Stimulated activated CD8-positive, alpha-beta memory T cell treated with anti-CD3 and anti-CD28 coated beads, Interleukin-12 subunit alpha, Interleukin-12 subunit beta, amount 100 ng/mL, for 4 hours (primary cell): ENCODE measurements around the gene GALNTL6.
"Not testable (repeated sequence)": the region's sequence is repeated elsewhere in the genome, so short reads cannot be mapped to it uniquely, and the experiment has no call there.

Experiments
- DNase-seq: peaks from one replicate; pipeline ENCODE4 v3.0.0-alpha.2; 2020; ENCODE audit warnings: low read depth

Gene GALNTL6

DNA sequence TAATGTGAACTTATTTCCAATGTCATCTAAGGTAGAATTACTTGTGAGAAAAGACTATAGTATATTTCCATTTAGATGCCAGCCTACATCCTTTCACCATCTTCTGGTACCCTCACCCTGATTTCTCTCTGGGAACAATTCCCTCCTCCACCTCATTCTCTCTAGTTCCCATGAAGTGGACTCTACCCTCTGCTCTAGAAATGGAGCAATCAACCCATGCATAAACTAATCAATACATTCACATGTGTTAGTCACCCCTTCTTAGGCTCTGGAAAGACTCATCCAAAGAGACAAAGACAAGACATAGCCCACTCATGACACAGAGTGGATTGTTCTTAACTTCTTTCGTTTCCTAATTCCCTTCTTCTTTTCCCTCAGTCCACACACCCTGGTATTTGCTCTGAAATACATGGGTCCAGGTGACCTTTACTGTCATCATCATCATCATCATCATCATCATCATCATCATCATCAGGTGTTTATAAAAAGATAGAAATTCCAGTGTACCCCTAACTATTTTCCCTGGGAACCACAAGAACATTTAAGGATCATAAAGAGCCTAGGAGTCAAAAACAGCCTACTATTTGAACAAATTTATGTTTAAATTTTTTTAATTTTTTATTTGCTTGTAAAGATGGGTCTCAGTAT lies 1056.5 kb downstream of the GALNTL6 start:
- no peak for DNase-seq

DNA sequence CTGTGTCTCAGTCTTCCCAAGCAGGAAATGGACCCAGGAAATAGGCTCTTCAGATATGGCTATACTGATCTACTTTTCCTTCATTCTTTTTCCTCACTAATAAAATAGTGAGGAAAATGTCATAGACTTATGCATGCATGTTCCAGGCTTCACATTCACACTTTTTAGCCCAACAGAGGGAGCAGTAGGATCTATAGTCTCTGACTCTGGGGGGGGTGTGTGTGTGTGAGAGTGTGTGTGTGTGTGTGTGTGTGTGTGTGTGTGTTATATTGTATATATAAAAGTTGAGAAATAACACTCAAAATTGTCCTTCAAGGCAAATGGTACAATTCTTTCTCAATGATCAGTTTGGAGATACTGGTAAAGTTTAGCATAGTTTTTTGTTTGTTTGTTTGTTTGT lies 1058.2 kb downstream of the GALNTL6 start:
- DNase-seq, result no peak

- no peak for DNase-seq
These were observed 1061.7 kb downstream of the GALNTL6 start for GRCh38 chr4:172874944-172875343.

GRCh38 chr4:172876394-172876793 lies 1063.2 kb downstream of the GALNTL6 start:
- no peak for DNase-seq

DNA sequence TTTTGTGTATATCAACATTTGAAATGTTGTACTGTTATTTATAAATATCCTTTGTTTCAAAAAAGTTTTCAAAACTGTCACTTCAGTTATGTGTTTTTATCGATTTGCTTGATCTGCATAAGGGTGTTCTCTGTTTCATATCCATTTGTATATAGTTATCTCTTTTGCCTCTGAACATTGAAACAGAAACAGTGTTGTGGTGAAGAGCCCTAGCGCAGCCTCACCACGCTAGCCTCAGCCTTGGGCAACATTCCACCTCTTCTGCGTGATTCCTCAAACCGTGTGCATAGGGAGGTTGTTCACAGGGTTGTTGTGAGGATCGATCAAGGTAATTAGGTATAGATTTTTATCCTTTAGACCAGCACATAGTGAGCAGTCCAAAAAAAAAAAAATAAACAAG lies 1068.4 kb downstream of the GALNTL6 start:
- DNase-seq, result no peak

GRCh38 chr4:172887358-172887757 lies 1074.2 kb downstream of the GALNTL6 start:
- not testable (repeated sequence) for DNase-seq

DNA sequence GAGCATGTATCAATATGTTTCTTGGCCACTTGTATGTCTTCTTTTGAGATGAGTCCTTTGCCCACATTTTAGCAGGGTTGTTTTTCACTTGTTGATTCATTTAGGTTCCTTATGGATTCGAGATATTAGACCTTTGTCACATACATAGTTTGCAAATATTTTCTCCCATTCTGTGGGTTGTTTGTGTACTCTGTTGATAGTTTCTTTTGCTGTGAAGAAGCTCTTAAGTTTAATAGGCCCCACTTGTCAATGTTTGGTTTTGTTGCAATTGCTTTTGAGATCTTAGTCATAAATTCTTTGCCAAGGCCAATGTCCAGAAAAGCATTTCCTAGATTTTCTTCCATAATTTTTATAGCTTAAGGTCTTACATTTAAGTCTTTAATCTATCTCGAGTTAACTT lies 1074.8 kb downstream of the GALNTL6 start:
- no peak for DNase-seq

DNA sequence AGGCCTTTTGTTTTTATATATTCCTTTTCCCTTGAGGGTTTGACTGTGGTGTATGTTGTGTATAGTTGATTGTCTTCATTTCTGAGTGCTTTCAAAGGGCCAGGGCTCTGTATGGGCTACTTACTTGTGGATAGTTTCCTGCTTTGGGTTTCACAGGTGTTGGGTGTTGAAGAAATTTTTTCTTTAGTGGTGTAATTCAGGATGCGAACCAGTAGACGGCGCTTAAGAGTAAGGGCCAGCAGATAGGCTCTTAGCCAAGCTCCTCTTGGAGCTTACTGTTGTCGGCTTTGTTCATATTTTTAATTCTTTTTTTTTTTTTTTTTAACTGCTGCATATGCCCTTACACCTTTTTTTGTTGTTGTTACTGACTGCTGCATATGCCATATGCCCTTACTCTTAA lies 1079.1 kb downstream of the GALNTL6 start:
- DNase-seq, result no peak

DNA sequence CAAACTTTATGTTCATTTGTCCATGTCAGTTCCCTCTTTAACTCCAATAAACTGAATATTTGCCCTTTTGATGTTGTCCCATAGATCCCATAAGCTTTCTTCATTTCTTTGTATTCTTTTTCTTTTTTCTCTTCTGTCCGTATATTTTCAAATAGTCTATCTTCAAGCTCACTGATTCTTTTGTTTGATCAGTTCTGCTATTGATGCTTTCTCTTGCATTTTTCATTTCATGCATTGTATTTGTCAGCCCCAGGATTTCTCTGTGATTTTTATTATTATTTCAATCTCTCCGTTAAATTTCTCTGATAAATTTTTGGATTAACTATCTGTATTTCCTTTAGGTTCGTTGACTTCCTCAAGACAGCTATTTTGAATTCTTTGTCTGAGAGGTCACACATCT lies 1082.5 kb downstream of the GALNTL6 start:
- DNase-seq, result no peak

DNA sequence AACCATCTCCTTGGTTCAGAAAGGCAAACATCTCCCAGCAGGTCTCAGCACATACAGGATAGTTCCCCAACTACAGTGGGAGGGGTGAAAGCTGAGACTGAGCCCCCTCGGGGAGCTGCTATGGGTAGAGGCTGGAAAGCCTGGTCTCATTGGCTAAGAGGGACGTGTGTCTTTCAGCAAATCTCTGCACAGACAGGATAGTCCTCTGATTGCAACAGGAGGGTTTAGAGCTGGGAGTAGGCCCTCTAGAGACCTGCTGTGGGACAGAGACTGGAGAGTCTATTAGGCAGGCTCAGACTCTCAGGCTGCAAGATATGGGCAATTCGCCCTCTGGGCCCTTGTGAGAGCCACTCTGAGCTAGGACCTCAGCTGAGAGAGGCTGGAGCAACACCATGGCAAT lies 1083.8 kb downstream of the GALNTL6 start:
- DNase-seq, result no peak

DNA sequence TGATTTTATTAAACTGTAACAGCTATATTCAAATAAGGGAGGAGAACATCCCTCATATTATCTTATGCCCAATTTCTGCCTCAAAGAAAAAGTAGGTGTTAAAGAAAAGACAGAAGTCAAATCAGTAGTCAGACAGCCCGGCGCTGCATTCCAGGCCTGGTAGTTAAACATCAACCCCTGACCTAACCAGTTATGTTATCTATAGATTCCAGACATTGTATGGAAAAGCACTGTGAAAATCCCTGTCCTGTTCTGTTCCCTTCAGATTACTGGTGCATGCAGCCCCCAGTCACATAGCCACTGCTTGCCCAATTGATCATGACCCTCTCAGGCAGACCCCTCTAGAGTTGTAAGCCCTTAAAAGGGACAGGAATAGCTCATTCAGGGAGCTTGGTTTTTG lies 1085.5 kb downstream of the GALNTL6 start:
- no peak for DNase-seq

DNA sequence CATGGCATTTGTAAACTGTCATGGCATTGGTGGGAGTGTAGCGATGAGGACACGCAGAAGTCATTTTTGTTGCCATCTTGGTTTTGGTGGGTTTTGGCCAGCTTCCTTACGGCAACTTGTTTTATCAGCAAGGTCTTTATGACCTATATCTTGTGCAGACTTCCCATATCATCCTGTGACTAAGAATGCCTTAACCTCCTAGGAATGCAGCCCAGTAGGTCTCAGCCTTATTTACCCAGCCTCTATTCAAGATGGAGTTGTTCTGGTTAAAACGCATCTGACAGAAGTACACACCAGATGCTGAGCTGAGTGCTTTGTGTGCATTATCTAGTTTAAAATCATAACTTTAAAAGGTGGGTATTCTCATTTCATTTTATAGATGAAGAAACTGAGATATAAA lies 1086.7 kb downstream of the GALNTL6 start:
- no peak for DNase-seq

GRCh38 chr4:172900900-172901299 lies 1087.7 kb downstream of the GALNTL6 start:
- no peak for DNase-seq

DNA sequence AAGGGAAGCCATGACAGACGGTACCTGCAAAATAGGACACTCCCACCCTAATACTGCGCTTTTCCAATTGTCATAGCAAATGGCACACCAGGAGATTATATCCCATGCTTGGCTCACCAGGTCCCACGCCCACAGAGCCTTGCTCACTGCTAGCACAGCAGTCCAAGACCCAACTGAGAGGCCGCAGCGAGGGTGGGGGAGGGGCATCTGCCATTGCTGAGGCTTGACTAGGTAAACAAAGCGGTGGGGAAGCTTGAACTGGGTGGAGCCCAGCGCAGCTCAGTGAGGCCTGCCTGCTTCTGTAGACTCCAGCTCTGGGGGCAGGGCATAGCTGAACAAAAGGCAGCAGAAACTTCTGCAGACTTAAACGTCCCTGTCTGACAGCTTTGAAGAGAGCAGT lies 1099.3 kb downstream of the GALNTL6 start:
- not testable (repeated sequence) for DNase-seq

DNA sequence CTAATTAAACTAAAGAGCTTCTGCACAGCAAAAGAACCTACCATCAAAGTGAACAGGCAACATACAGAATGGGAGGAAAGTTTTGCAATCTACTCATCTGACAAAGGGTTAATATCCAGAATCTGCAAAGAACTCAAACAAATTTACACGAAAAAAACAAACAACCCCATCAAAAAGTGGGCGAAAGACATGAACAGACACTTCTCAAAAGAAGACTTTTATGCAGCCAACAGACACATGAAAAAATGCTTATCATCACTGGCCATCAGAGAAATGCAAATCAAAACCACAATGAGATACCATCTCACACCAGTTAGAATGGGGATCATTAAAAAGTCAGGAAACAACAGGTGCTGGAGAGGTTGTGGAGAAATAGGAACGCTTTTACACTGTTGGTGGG lies 1104.2 kb downstream of the GALNTL6 start:
- DNase-seq, result not testable (repeated sequence)

DNA sequence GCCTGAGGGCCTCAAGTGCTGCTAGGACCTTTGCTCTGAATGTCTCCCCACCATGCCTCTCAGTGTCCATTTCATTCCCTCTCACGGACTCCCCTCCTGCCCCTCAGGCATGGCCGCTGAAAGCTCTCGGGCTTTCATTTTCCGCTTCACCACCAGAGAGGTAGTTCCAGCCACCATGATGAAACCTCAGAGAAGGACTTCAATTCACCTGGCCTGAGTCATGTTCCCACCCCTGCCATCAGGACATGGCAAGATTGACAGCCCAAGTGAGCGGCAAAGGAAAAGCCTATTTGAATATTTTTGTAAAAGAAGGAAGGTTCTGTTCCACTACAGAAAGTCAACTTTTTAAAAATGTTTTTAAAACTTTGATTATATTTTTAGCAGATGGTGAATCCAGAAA lies 1106.1 kb downstream of the GALNTL6 start:
- DNase-seq, result no peak

- no peak for DNase-seq
These were observed 1114.1 kb downstream of the GALNTL6 start for GRCh38 chr4:172927096-172927814.

GRCh38 chr4:172928347-172928746 lies 1115.1 kb downstream of the GALNTL6 start:
- DNase-seq, result no peak

DNA sequence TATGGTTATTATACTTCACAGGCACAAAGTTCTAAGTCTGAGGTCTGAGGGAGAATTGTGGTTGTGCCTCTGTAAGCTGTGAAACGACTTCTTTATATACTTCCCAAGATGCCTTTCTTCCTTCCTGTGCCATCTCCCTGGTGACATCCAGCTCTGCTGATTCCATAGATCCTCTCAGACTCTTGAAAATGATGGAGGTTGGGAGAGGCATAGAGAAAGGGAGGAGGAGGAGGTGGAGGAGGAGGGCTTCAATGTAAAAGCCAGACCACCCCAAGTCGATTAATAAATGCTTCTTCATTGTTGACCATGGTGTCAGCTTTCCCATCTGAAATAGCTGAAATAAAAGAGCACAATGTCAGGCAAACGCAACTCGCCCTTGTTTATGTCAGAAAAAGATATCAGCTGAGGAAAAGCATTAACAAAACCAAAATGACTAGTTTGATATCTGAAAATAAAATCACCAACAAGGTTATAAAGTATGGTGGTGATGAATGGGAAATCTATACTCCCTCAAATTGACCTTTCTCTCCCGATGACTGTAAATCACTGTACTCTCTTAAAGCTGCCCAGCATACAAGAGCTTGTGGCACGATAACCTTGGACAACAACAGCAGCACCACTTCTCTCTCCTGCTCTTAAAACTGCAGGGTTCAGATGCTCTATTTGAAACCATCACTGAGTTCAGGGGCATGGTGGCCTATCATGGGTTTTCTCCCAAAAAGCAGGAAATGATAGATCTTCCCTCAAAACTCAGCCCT lies 1125.0 kb downstream of the GALNTL6 start:
- DNase-seq, result no peak

DNA sequence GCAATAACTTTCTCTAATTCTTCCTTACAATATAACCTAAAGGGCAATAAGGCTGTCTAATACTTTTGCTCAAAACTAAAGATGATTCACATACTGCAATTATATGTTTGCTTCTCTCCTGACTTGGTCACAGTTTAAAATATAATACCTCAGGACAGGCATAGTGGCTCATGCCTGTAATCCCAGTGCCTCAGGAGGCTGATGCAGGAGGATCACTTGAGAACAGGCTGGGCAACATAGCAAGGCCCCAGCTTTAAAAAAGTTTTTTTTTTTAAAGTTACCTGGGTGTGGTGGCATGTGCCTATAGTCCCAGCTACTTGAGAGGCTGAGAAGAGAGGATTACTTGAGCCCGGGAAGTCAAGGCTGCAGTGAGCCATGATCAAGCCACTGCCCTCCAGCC lies 1125.7 kb downstream of the GALNTL6 start:
- DNase-seq, result no peak

DNA sequence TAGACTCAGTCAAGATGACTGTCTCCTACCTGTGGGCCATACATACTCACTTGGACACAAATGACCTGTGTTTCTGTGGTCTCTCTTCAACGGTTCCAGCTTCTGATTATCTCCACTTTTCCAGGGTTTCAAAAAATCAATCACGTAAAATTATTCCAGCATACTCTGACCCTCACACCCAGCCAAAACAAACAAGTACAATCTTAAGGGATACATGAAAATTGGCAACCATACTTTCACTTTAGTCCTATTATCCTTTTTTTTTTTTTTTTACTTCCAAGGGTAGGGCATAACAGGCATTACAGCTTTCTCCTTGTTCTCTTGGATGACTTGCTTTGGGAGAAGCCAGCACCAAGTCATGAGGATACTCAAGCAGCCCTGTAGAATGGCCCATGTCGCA lies 1129.6 kb downstream of the GALNTL6 start:
- no peak for DNase-seq

DNA sequence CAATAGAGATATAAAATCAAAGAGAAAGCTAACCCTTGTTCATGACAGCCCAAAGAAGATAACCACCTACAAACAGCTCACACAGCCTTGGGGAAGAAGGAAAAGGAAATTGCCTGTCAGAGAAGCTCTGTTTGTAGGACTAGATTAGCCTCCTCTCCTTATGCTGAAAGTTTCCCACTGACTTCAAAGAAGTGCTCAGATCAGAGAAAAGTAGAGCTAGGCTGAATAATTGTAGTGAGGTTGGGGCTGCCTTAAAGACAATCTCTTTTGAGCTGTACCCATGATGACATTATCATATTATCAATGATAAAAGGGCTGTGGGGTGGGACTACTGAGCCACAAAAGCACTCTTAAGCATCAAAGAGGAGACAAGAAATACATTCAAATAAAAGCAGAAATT lies 1132.4 kb downstream of the GALNTL6 start:
- no peak for DNase-seq

- no peak for DNase-seq
These were observed 1133.3 kb downstream of the GALNTL6 start for GRCh38 chr4:172946503-172946902.
